WTC11 (cell line): ENCODE results near the gene HCLS1. TPM values are rescaled to one million over a fixed set of nuclear protein-coding genes. Genes with fewer than 3 reads are reported as not detected.

Experiments used
- ATAC-seq: fragments of 200-7000 bp; cut with Tn5 transposase; 2 replicates; pipeline ENCODE4 v1.10.0; 2021; ENCODE audit warnings: mild to moderate bottlenecking, moderate library complexity
- CTCF ChIA-PET: fragments of 300-600 bp; sonication (Branson Sonifier 250); formaldehyde crosslinking; loops from one replicate; lab custom pipeline; 2021; ENCODE audit warnings: antibody characterized with exemption; lab: Charles Lee
- POLR2A ChIA-PET: fragments of 350-600 bp; sonication (Branson Sonifier 250); formaldehyde crosslinking; loops from one replicate; lab custom pipeline; 2021; ENCODE audit warnings: antibody characterized with exemption; lab: Charles Lee
- DNase-seq: peaks from one replicate; pipeline ENCODE4 v3.0.0; 2021; ENCODE audit warnings: low spot score
- H3K27ac Mint-ChIP-seq: 2 replicates; pipeline ENCODE4 v1.8.0; 2021; ENCODE audit warnings: mixed read lengths
- H3K27me3 Mint-ChIP-seq: 2 replicates; pipeline ENCODE4 v1.8.0; 2021; ENCODE audit warnings: low read depth, mild to moderate bottlenecking, moderate library complexity, mixed read lengths
- H3K36me3 Mint-ChIP-seq: 2 replicates; pipeline ENCODE4 v1.8.0; 2021; ENCODE audit warnings: mixed read lengths
- H3K4me1 Mint-ChIP-seq: 2 replicates; pipeline ENCODE4 v1.8.0; 2022; ENCODE audit warnings: mixed read lengths
- H3K4me3 Mint-ChIP-seq: 2 replicates; pipeline ENCODE4 v1.8.0; 2021; ENCODE audit warnings: mild to moderate bottlenecking, moderate library complexity, mixed read lengths
- H3K9me3 Mint-ChIP-seq: 2 replicates; pipeline ENCODE4 v1.8.0; 2021; ENCODE audit warnings: mixed read lengths
- ARID4B ChIP-seq: sonication (generic); formaldehyde crosslinking; IDR thresholded peaks from 2 replicates; pipeline ENCODE4 v1.8.0; 2023; ENCODE audit warnings: missing genetic modification reagents, mild to moderate bottlenecking, borderline replicate concordance
- CBFB ChIP-seq: sonication (generic); formaldehyde crosslinking; IDR thresholded peaks from 2 replicates; pipeline ENCODE4 v1.8.1; 2022; ENCODE audit warnings: mild to moderate bottlenecking, low read depth, missing genetic modification reagents
- CREM ChIP-seq: sonication (generic); formaldehyde crosslinking; IDR thresholded peaks from 2 replicates; pipeline ENCODE4 v1.8.1; 2022; ENCODE audit warnings: mild to moderate bottlenecking, missing genetic modification reagents, moderate library complexity
- CTCF ChIP-seq: fragments of 200-600 bp; IDR thresholded peaks from 2 replicates; pipeline ENCODE4 v1.8.0; 2022; ENCODE audit warnings: antibody characterized with exemption
- ESRRA ChIP-seq: sonication (generic); formaldehyde crosslinking; IDR thresholded peaks from 2 replicates; pipeline ENCODE4 v1.8.1; 2022; ENCODE audit warnings: mild to moderate bottlenecking, missing genetic modification reagents, borderline replicate concordance
- FOXJ3 ChIP-seq: sonication (generic); formaldehyde crosslinking; IDR thresholded peaks from 2 replicates; pipeline ENCODE4 v1.9.0; 2021; ENCODE audit warnings: missing genetic modification reagents, mild to moderate bottlenecking, borderline replicate concordance
- GTF2I ChIP-seq: fragments of 250-450 bp; sonication (Bioruptor Pico); conservative IDR thresholded peaks from 2 replicates; pipeline ENCODE4 v1.4.0; 2021; ENCODE audit warnings: mild to moderate bottlenecking
- IRF2 ChIP-seq: sonication (generic); formaldehyde crosslinking; IDR thresholded peaks from 2 replicates; pipeline ENCODE4 v1.8.0; 2022; ENCODE audit warnings: low read depth, missing genetic modification reagents, borderline replicate concordance
- JUN ChIP-seq: sonication (generic); formaldehyde crosslinking; IDR thresholded peaks from 2 replicates; pipeline ENCODE4 v1.8.0; 2023; ENCODE audit warnings: mild to moderate bottlenecking, missing genetic modification reagents
- MXD4 ChIP-seq: fragments of 250-450 bp; sonication (Bioruptor Pico); IDR thresholded peaks from 2 replicates; pipeline ENCODE4 v1.8.0; 2021; ENCODE audit warnings: mild to moderate bottlenecking, moderate library complexity, borderline replicate concordance
- MYBL2 ChIP-seq: sonication (generic); formaldehyde crosslinking; IDR thresholded peaks from 2 replicates; pipeline ENCODE4 v1.8.1; 2023; ENCODE audit warnings: mild to moderate bottlenecking, moderate library complexity, missing genetic modification reagents
- NFYB ChIP-seq: sonication (generic); formaldehyde crosslinking; conservative IDR thresholded peaks from 2 replicates; pipeline ENCODE4 v1.8.0; 2022; ENCODE audit warnings: low read depth, missing genetic modification reagents
- RELA ChIP-seq: sonication (generic); formaldehyde crosslinking; IDR thresholded peaks from 2 replicates; pipeline ENCODE4 v1.8.1; 2022; ENCODE audit warnings: missing genetic modification reagents, mild to moderate bottlenecking, borderline replicate concordance
- RORB ChIP-seq: fragments of 250-450 bp; sonication (Bioruptor Pico); IDR thresholded peaks from 2 replicates; pipeline ENCODE4 v1.9.0; 2021; ENCODE audit warnings: mild to moderate bottlenecking
- SMAD3 ChIP-seq: sonication (generic); formaldehyde crosslinking; IDR thresholded peaks from 2 replicates; pipeline ENCODE4 v1.8.0; 2022; ENCODE audit warnings: missing genetic modification reagents, mild to moderate bottlenecking, borderline replicate concordance
- SMAD4 ChIP-seq: sonication (generic); formaldehyde crosslinking; IDR thresholded peaks from 2 replicates; pipeline ENCODE4 v1.8.0; 2022; ENCODE audit warnings: mild to moderate bottlenecking, missing genetic modification reagents
- SOX15 ChIP-seq: fragments of 250-450 bp; sonication (Bioruptor Pico); IDR thresholded peaks from 2 replicates; pipeline ENCODE4 v1.9.0; 2021; ENCODE audit warnings: mild to moderate bottlenecking
- ZNF121 ChIP-seq: sonication (generic); formaldehyde crosslinking; IDR thresholded peaks from 2 replicates; pipeline ENCODE4 v1.8.0; 2023; ENCODE audit warnings: missing genetic modification reagents
- ZNF396 ChIP-seq: fragments of 250-450 bp; sonication (Bioruptor Pico); IDR thresholded peaks from 2 replicates; pipeline ENCODE4 v1.8.0; 2021; ENCODE audit warnings: mild to moderate bottlenecking, moderate library complexity, borderline replicate concordance
- total RNA-seq: library from RNA; stranded (reverse); gene quantifications from 3 replicates; pipeline ENCODE4 v1.2.3, GENCODE V29; 2021
- TF ChIP-seq, protein P1 (sequence below): fragments of 250-450 bp; sonication (Bioruptor Pico); IDR thresholded peaks from 2 replicates; pipeline ENCODE4 v1.9.0; 2021; ENCODE audit warnings: mild to moderate bottlenecking
- TF ChIP-seq, protein P2 (sequence below): sonication (generic); formaldehyde crosslinking; IDR thresholded peaks from 2 replicates; pipeline ENCODE4 v1.8.0; 2022; ENCODE audit warnings: mild to moderate bottlenecking, missing genetic modification reagents

HCLS1 gene
- total RNA-seq, 1 experiment from 2014 or later, result 2.6 TPM

DNA sequence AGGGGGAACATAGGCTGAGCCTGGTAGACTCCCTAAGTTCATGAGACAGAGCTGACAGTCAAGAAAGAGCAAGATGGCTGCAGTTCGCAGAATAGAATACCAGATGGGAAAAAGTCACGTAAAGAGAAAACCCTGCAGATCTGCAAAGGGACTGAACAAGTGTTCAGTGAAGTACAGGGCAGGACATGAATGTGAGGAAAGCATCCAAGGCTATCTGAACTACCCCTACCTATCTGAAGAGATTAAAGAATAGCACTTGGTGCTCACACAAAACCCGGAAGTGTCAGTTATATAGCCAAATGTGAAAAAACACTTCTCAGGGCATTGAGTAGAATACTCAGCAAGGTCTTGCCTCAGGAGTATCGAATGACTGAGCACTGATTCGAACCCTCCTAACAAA, 44.8 kb upstream of the HCLS1 start:
- DNase-seq (no peak), ATAC-seq (no peak)
- ChIA-PET POLR2A (interaction anchor here (0.7 kb wide), 1 partner anchor 9 kb away, joined by 3 read pairs; no protein-coding TSS in a partner anchor), CTCF (no interaction called here)
- H3K36me3 Mint-ChIP-seq, result peaks cover 6% of the 10 kb centered on the region; the same call in 1 of the 2 replicates
- H3K27ac Mint-ChIP-seq, result peak overlapping the region; percentile 34; the same call in 1 of the 2 replicates
- TF ChIP-seq SMAD4 (no peak), ESRRA (no peak), MXD4 (CRISPR knock-in tag) (no peak), CTCF (no peak), IRF2 (CRISPR knock-in tag) (no peak), SOX15 (CRISPR knock-in tag) (no peak), CBFB (no peak), GTF2I (CRISPR knock-in tag) (no peak), SMAD3 (no peak), RORB (no peak), RELA (CRISPR knock-in tag) (no peak), ZNF121 (CRISPR knock-in tag) (no peak), MYBL2 (CRISPR knock-in tag) (no peak), NFYB (CRISPR knock-in tag) (no peak), CREM (CRISPR knock-in tag) (no peak), JUN (CRISPR knock-in tag) (no peak), ZNF396 (CRISPR knock-in tag) (no peak)
- TF ChIP-seq, protein P1, sequence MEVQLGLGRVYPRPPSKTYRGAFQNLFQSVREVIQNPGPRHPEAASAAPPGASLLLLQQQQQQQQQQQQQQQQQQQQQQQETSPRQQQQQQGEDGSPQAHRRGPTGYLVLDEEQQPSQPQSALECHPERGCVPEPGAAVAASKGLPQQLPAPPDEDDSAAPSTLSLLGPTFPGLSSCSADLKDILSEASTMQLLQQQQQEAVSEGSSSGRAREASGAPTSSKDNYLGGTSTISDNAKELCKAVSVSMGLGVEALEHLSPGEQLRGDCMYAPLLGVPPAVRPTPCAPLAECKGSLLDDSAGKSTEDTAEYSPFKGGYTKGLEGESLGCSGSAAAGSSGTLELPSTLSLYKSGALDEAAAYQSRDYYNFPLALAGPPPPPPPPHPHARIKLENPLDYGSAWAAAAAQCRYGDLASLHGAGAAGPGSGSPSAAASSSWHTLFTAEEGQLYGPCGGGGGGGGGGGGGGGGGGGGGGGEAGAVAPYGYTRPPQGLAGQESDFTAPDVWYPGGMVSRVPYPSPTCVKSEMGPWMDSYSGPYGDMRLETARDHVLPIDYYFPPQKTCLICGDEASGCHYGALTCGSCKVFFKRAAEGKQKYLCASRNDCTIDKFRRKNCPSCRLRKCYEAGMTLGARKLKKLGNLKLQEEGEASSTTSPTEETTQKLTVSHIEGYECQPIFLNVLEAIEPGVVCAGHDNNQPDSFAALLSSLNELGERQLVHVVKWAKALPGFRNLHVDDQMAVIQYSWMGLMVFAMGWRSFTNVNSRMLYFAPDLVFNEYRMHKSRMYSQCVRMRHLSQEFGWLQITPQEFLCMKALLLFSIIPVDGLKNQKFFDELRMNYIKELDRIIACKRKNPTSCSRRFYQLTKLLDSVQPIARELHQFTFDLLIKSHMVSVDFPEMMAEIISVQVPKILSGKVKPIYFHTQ (CRISPR knock-in tag), result no peak
- TF ChIP-seq, protein P2, sequence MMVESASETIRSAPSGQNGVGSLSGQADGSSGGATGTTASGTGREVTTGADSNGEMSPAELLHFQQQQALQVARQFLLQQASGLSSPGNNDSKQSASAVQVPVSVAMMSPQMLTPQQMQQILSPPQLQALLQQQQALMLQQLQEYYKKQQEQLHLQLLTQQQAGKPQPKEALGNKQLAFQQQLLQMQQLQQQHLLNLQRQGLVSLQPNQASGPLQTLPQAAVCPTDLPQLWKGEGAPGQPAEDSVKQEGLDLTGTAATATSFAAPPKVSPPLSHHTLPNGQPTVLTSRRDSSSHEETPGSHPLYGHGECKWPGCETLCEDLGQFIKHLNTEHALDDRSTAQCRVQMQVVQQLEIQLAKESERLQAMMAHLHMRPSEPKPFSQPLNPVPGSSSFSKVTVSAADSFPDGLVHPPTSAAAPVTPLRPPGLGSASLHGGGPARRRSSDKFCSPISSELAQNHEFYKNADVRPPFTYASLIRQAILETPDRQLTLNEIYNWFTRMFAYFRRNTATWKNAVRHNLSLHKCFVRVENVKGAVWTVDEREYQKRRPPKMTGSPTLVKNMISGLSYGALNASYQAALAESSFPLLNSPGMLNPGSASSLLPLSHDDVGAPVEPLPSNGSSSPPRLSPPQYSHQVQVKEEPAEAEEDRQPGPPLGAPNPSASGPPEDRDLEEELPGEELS (CRISPR knock-in tag), result no peak
- H3K9me3 Mint-ChIP-seq, result peaks cover 5% of the 10 kb centered on the region; the same call in 1 of the 2 replicates
- H3K4me1 Mint-ChIP-seq, result no peaks in the 10 kb centered on the region
- H3K4me3 Mint-ChIP-seq, result no peak overlapping the region
- H3K27me3 Mint-ChIP-seq, result no peaks in the 10 kb centered on the region

- Mint-ChIP-seq H3K27ac (no peak overlapping the region), H3K27me3 (no peaks in the 10 kb centered on the region), H3K9me3 (peaks cover 5% of the 10 kb centered on the region; the same call in 1 of the 2 replicates), H3K36me3 (peaks cover 6% of the 10 kb centered on the region; the same call in 1 of the 2 replicates), H3K4me1 (no peaks in the 10 kb centered on the region), H3K4me3 (no peak overlapping the region)
- ATAC-seq (no peak), DNase-seq (no peak)
- ChIA-PET POLR2A (no interaction called here), CTCF (interaction anchor here (0.7 kb wide), 1 partner anchor 69 kb away, joined by 6 read pairs; no protein-coding TSS in a partner anchor)
- TF ChIP-seq ARID4B (no peak), FOXJ3 (no peak)
These were observed 43.3 kb upstream of the HCLS1 start for GRCh38 chr3:121703973-121704372.
